Measurements from ENCODE around the gene SAMHD1.

- TF ChIP-seq POLR2A (IDR thresholded peaks at IDR 0.05; ENCODE audit: low read depth, low read length) (no peak), POLR2AphosphoS5 (IDR thresholded peaks at IDR 0.05; ENCODE audit: low read depth, low read length) (no peak), TAF1 (IDR thresholded peaks at IDR 0.05; ENCODE audit: borderline replicate concordance, low read depth, low read length) (no peak)
These were observed 47.1 kb upstream of the SAMHD1 start for GRCh38 chr20:36998652-36999051.

All from GM12892 (cell line).